ENCODE measurements around the gene GNB3. TPM values are rescaled to one million over a fixed set of nuclear protein-coding genes. Genes with fewer than 3 reads are reported as not detected.

The GNB3 gene
- total and polyA plus RNA-seq, 2 of the 4 experiments (the other 2 are of a cell fraction), result 0.72 to 20.5 TPM

DNA sequence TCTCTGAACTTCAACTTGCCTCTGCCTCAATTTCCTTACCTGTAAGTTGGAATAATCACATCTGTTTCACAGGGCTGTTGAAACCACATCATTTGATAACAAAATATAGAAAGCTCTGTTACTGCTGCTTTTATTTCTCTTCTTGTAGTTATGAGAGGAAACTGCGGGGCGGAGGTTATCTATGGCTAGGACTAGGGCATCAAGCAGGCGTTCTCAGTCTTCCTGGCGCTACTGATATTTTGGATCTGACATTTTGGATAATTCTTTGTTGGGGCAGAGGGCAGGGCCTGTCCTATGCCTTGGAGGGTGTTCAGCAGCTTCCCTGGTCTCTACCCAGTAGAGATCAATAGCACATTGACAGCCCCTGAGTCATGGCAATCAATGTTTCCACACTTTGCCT, 8.6 kb upstream of the GNB3 start:
- intact Hi-C loops (cut with micrococcal nuclease), result no loop called here
- dilution Hi-C loops (cut with HindIII; ENCODE audit: low sequenced_read_pairs, unreplicated experiment), result no loop called here
- no peak overlapping the region for H3K23ac ChIP-seq (ENCODE audit: low read depth, low read length)
- H4K20me1 ChIP-seq (ENCODE audit: insufficient read depth, low read length), result peaks cover 12% of the 10 kb centered on the region
- no peak overlapping the region for H4K91ac ChIP-seq (ENCODE audit: insufficient read depth, low read depth, low read length)
- H2BK5ac ChIP-seq (ENCODE audit: low read depth, low read length, poor library complexity, severe bottlenecking), result no peak overlapping the region
- peaks cover 45% of the 10 kb centered on the region for H3K36me3 ChIP-seq (ENCODE audit: control insufficient read depth, insufficient read depth, low read length)
- no peak overlapping the region for H3K14ac ChIP-seq (replicated peaks; ENCODE audit: low read depth, low read length)
- peaks cover 17 to 61% of the 10 kb centered on the region in 2 experiments for H3K79me1 ChIP-seq (ENCODE audit: low read depth in 1 of 2, low read length in 2 of 2)
- H4K8ac ChIP-seq (ENCODE audit: low read depth in 2 of 2, low read length in 2 of 2), result no peak overlapping the region
- H3K27ac ChIP-seq (ENCODE audit: insufficient read depth, low read length), result no peak overlapping the region
- no peak overlapping the region for H3K4ac ChIP-seq (ENCODE audit: low read depth, low read length)
- no peak overlapping the region for H2AK5ac ChIP-seq (ENCODE audit: low read depth, low read length)
- no peak overlapping the region for H2AK9ac ChIP-seq (replicated peaks; ENCODE audit: low read depth, low read length, poor library complexity)
- H4K5ac ChIP-seq (ENCODE audit: low read depth, low read length), result no peak overlapping the region
- POLR2A ChIA-PET (ENCODE audit: unreplicated experiment), result no interaction called here
- in situ Hi-C loops (cut with MboI; ENCODE audit: low sequenced_read_pairs), result no loop called here
- no CpG with 5 or more reads among the region's 4 CpGs for WGBS, 2 experiments (ENCODE audit: extremely low coverage in 2 of 2, insufficient read length in 1 of 2)
- no peak overlapping the region for H2BK15ac ChIP-seq (ENCODE audit: low read depth, low read length)
- H2BK20ac ChIP-seq (ENCODE audit: low read depth, low read length), result no peak overlapping the region
- peaks cover 6% of the 10 kb centered on the region; the same call in 1 of the 2 replicates for H3K9me1 ChIP-seq (ENCODE audit: insufficient read depth, low read length)
- H2BK120ac ChIP-seq (ENCODE audit: low read depth, low read length), result no peak overlapping the region
- TF ChIP-seq, protein P1, sequence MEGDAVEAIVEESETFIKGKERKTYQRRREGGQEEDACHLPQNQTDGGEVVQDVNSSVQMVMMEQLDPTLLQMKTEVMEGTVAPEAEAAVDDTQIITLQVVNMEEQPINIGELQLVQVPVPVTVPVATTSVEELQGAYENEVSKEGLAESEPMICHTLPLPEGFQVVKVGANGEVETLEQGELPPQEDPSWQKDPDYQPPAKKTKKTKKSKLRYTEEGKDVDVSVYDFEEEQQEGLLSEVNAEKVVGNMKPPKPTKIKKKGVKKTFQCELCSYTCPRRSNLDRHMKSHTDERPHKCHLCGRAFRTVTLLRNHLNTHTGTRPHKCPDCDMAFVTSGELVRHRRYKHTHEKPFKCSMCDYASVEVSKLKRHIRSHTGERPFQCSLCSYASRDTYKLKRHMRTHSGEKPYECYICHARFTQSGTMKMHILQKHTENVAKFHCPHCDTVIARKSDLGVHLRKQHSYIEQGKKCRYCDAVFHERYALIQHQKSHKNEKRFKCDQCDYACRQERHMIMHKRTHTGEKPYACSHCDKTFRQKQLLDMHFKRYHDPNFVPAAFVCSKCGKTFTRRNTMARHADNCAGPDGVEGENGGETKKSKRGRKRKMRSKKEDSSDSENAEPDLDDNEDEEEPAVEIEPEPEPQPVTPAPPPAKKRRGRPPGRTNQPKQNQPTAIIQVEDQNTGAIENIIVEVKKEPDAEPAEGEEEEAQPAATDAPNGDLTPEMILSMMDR (conservative IDR thresholded peaks at IDR 0.05; ENCODE audit: low read depth, low read length), result no peak
- TF ChIP-seq MAFK (IDR thresholded peaks at IDR 0.05; ENCODE audit: low read depth, low read length) (no peak), RFX5 (IDR thresholded peaks at IDR 0.05; ENCODE audit: low read depth, low read length) (no peak), CHD1 (IDR thresholded peaks at IDR 0.05; ENCODE audit: low read depth, low read length) (no peak), SMC3 (IDR thresholded peaks at IDR 0.05; ENCODE audit: low read depth, low read length) (no peak)
- H3K27me3 ChIP-seq (ENCODE audit: control insufficient read depth, insufficient read depth, low read length), result no peaks in the 10 kb centered on the region
- H3K56ac ChIP-seq (ENCODE audit: extremely low read depth, insufficient read depth, low read length), result no peak overlapping the region
- no TSS peak for BruUV-seq (replicated peaks)
- no peaks in the 10 kb centered on the region for H3K9me3 ChIP-seq (ENCODE audit: control insufficient read depth, insufficient read depth, low read length)
- H2AFZ ChIP-seq (replicated peaks; ENCODE audit: low read length, poor library complexity), result no peak overlapping the region
- CTCF ChIA-PET, result no interaction called here
- no peak overlapping the region for H3K4me3 ChIP-seq (ENCODE audit: insufficient read depth, low read depth, low read length)
- ATAC-seq (ENCODE audit: low read depth), result no peak
- DNase-seq, result no peak
- H3K4me2 ChIP-seq (ENCODE audit: low read depth, low read length), result no peak overlapping the region
- no peak overlapping the region for H3K9ac ChIP-seq (ENCODE audit: low read depth, low read length)
- peaks cover 9% of the 10 kb centered on the region for H3K4me1 ChIP-seq (ENCODE audit: control insufficient read depth, insufficient read depth, low read length)
- no peak overlapping the region for H3K18ac ChIP-seq (ENCODE audit: low read depth, low read length)
